Choroid plexus epithelial cell (primary cell): ENCODE measurements around the gene BRD4.

Experiments used
- DNase-seq: peaks from one replicate; pipeline ENCODE4 v3.0.0-alpha.2; 2010; ENCODE audit warnings: low read depth
- H3K4me3 ChIP-seq: 2 replicates; pipeline ENCODE4 v1.5.1; 2011; ENCODE audit warnings: low read depth, mild to moderate bottlenecking, control low read depth, low read length, moderate library complexity
- CTCF ChIP-seq: conservative IDR thresholded peaks from 2 replicates; pipeline ENCODE4 v1.5.1; 2011; ENCODE audit warnings: low read depth, mild to moderate bottlenecking, control low read depth, inconsistent platforms, low read length, moderate library complexity

The BRD4 gene

GRCh38 chr19:15191514-15191913, 140.8 kb downstream of the BRD4 start:
- no peak for TF ChIP-seq CTCF
- H3K4me3 ChIP-seq, result no peak overlapping the region
- no peak for DNase-seq

GRCh38 chr19:15188851-15189250, 143.5 kb downstream of the BRD4 start:
- TF ChIP-seq CTCF, result no peak
- DNase-seq, result no peak
- H3K4me3 ChIP-seq, result no peak overlapping the region

GRCh38 chr19:15187026-15188007, 145.0 kb downstream of the BRD4 start:
- TF ChIP-seq CTCF, result no peak
- no peak for DNase-seq
- H3K4me3 ChIP-seq, result no peak overlapping the region
